Keratinocyte (primary cell): Measurements from ENCODE around the gene SMIM12. TPM values are rescaled to one million over a fixed set of nuclear protein-coding genes. Genes with fewer than 3 reads are reported as not detected.

Experiments
- DNase-seq: peaks from one replicate; pipeline ENCODE4 v3.0.0-alpha.2; 2011; ENCODE audit warnings: low read depth, missing footprints, low spot score
- FAIRE-seq: peaks from 2 replicates; lab custom pipeline; 2011; peaks lifted over from hg19 to GRCh38; lab: Jason Lieb, UNC
- H2AFZ ChIP-seq: 2 replicates; pipeline ENCODE4 v1.6.0; 2012; ENCODE audit warnings: low read length, control low read depth, inconsistent platforms; ENCODE audit not compliant: control insufficient read depth
- H3K27ac ChIP-seq: 2 replicates; pipeline ENCODE4 v1.5.1; 2011; ENCODE audit warnings: low read length; ENCODE audit not compliant: control insufficient read depth, insufficient read depth
- H3K27me3 ChIP-seq: 3 replicates; pipeline ENCODE4 v1.6.0; 2011; ENCODE audit warnings: low read length; ENCODE audit not compliant: control insufficient read depth, insufficient read depth; ENCODE audit errors: extremely low read depth
- H3K36me3 ChIP-seq, 2 experiments: 2 replicates in 1 of 2; 3 replicates in 1 of 2; pipeline ENCODE4 v1.5.1; 2011; ENCODE audit warnings: low read length in 2 of 2, mild to moderate bottlenecking in 1 of 2; ENCODE audit not compliant: control insufficient read depth in 2 of 2, insufficient read depth in 2 of 2; ENCODE audit errors: extremely low read depth in 1 of 2
- H3K4me1 ChIP-seq: 3 replicates; pipeline ENCODE4 v1.5.1; 2011; ENCODE audit warnings: low read length; ENCODE audit not compliant: control insufficient read depth, insufficient read depth; ENCODE audit errors: extremely low read depth
- H3K4me2 ChIP-seq: 3 replicates; pipeline ENCODE4 v1.6.0; 2011; ENCODE audit warnings: low read depth, low read length; ENCODE audit not compliant: control insufficient read depth, insufficient read depth; ENCODE audit errors: extremely low read depth
- H3K4me3 ChIP-seq, 3 experiments: fragments of 200-600 bp in 1 of 3; sonication (generic) in 1 of 3; 2 replicates in 2 of 3; 3 replicates in 1 of 3; pipeline ENCODE4 v1.5.1; 2011 to 2016; ENCODE audit warnings: low read length in 3 of 3, mild to moderate bottlenecking in 3 of 3, control low read depth in 2 of 3, inconsistent platforms in 1 of 3, low read depth in 1 of 3, mixed read lengths in 1 of 3, mixed run types in 1 of 3, moderate library complexity in 1 of 3; ENCODE audit not compliant: control insufficient read depth in 2 of 3, insufficient read depth in 2 of 3; ENCODE audit errors: extremely low read depth in 1 of 3
- H3K79me2 ChIP-seq: 2 replicates; pipeline ENCODE4 v1.6.0; 2012; ENCODE audit warnings: low read length; ENCODE audit not compliant: control insufficient read depth, insufficient read depth
- H3K9ac ChIP-seq: 3 replicates; pipeline ENCODE4 v1.6.0; 2011; ENCODE audit warnings: low read length; ENCODE audit not compliant: control insufficient read depth, insufficient read depth; ENCODE audit errors: extremely low read depth
- H3K9me1 ChIP-seq: 3 replicates; pipeline ENCODE4 v1.6.0; 2011; ENCODE audit warnings: low read length; ENCODE audit not compliant: control insufficient read depth, insufficient read depth; ENCODE audit errors: extremely low read depth
- H3K9me3 ChIP-seq: 2 replicates; pipeline ENCODE4 v1.5.1; 2012; ENCODE audit warnings: low read depth, low read length; ENCODE audit not compliant: control insufficient read depth
- H4K20me1 ChIP-seq: 3 replicates; pipeline ENCODE4 v1.6.0; 2011; ENCODE audit warnings: low read length; ENCODE audit not compliant: control insufficient read depth, insufficient read depth; ENCODE audit errors: extremely low read depth
- EZH2 ChIP-seq: IDR thresholded peaks from one replicate; pipeline ENCODE4 v1.6.1; 2012; ENCODE audit warnings: inconsistent platforms, mild to moderate bottlenecking, low read length, moderate library complexity
- dilution Hi-C: fragments of 300-500 bp; cut with MboI; formaldehyde crosslinking; loops from one replicate; pipeline ENCODE4 v1.7.0; 2020; ENCODE audit warnings: low sequenced_read_pairs; ENCODE audit not compliant: extremely low pct_ligation_motif_present
- polyA plus RNA-seq, 5 experiments: library from polyadenylated mRNA; depleted of rRNA in 3 of 5; stranded (reverse) in 3 of 5; stranded (forward) in 1 of 5; unstranded in 1 of 5; fragments of >200 nt; gene quantifications; 1 replicate in 1 of 5; 2 replicates in 3 of 5; 3 replicates in 1 of 5; pipeline versions ENCODE4 v1.2.1 to v1.2.3, GENCODE V29; 2011 to 2012; ENCODE audit warnings: missing spikeins in 2 of 5, low read depth in 1 of 5, low replicate concordance in 1 of 5
- TF ChIP-seq, protein P1 (sequence below), 3 experiments: IDR thresholded peaks in 1 of 3; conservative IDR thresholded peaks in 1 of 3; optimal IDR thresholded peaks in 1 of 3; 2 replicates in 2 of 3; 3 replicates in 1 of 3; pipeline versions ENCODE3 to v1.5.1; 2011; ENCODE audit warnings: low read length in 3 of 3, mild to moderate bottlenecking in 3 of 3, moderate library complexity in 2 of 3, control low read depth in 1 of 3, inconsistent platforms in 1 of 3; ENCODE audit not compliant: insufficient read depth in 2 of 3; ENCODE audit errors: extremely low read depth in 1 of 3

The SMIM12 gene
- polyA plus RNA-seq, 1 donor (not counting 4 experiments of a cell fraction or from before 2014, with no cell fraction given), result 51.5 TPM

DNA sequence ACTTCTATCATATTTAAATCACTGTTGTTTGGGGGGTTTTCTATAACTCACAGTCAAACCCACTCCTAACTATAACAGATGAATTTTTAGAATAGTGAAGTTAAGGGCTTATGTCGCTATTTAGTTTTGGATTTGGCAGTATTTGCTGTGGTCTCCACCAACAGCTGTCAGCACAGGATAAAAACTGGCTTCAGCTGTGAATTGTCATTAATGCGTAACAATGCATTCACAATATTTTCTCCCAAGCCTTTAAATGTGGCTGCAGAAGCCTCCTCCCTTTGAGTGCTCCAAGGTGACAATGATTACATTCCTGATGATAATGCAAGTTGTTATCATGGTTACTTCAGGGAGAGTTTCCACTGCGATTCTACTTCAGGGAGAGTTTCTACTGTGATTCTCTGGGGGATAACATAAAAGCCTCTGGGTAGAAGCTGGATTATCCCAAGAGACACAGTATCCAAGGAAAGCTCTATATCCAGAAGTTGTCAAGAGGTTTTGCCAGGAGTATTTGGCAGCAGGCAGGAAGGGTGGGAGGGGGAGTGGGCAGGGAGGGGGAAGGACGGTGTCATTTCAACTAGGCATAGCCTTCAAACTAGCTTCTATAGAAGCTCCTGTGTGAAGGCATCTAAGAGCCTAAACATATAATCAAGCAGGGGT, 14.9 kb upstream of the SMIM12 start:
- Histone ChIP-seq H3K27me3 (peaks cover 8% of the 10 kb centered on the region), H3K79me2 (no peaks in the 10 kb centered on the region)
- no peak for FAIRE-seq

DNA sequence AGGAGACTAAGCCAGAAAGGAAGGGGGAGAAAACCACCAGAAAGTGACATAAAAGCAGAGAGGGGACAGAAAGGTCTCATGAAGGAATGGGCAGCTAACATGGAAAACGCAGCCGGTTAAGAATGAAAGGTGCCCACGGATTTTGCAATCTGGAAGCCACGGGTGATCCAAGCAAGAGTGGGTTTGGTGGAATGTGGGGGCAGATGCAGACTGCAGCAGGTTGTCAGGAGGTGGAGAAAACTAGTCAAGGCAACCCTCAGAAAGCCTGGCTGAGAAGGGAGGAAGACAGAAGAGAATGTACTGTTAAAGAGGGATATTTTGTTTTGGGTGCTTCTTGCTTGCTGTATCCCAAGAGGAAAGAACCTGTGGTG, 12.6 kb upstream of the SMIM12 start:
- peaks cover 10% of the 10 kb centered on the region for H3K27me3 ChIP-seq
- no peak overlapping the region for H3K27ac ChIP-seq
- DNase-seq, result no peak
- no peaks in the 10 kb centered on the region for H3K79me2 ChIP-seq
- H4K20me1 ChIP-seq, result no peaks in the 10 kb centered on the region
- H3K4me1 ChIP-seq, result no peaks in the 10 kb centered on the region
- H3K4me2 ChIP-seq, result no peak overlapping the region
- dilution Hi-C loops, result no loop called here
- no peak overlapping the region for H3K4me3 ChIP-seq
- H3K9me3 ChIP-seq, result no peaks in the 10 kb centered on the region
- H3K9me1 ChIP-seq, result no peaks in the 10 kb centered on the region
- H2AFZ ChIP-seq, result no peak overlapping the region
- TF ChIP-seq, protein P1, sequence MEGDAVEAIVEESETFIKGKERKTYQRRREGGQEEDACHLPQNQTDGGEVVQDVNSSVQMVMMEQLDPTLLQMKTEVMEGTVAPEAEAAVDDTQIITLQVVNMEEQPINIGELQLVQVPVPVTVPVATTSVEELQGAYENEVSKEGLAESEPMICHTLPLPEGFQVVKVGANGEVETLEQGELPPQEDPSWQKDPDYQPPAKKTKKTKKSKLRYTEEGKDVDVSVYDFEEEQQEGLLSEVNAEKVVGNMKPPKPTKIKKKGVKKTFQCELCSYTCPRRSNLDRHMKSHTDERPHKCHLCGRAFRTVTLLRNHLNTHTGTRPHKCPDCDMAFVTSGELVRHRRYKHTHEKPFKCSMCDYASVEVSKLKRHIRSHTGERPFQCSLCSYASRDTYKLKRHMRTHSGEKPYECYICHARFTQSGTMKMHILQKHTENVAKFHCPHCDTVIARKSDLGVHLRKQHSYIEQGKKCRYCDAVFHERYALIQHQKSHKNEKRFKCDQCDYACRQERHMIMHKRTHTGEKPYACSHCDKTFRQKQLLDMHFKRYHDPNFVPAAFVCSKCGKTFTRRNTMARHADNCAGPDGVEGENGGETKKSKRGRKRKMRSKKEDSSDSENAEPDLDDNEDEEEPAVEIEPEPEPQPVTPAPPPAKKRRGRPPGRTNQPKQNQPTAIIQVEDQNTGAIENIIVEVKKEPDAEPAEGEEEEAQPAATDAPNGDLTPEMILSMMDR (optimal IDR thresholded peaks at IDR 0.05 in 1 of 3, IDR thresholded peaks at IDR 0.05 in 1 of 3, conservative IDR thresholded peaks at IDR 0.05 in 1 of 3; ENCODE audit: extremely low read depth in 1 of 3, insufficient read depth in 2 of 3, low read length in 3 of 3), result no peak
- no peak for TF ChIP-seq EZH2
- FAIRE-seq, result no peak
- no peaks in the 10 kb centered on the region for H3K36me3 ChIP-seq
- no peak overlapping the region for H3K9ac ChIP-seq

More for the DNA sequence above, 14.9 kb upstream of the SMIM12 start:
- Histone ChIP-seq H2AFZ (no peak overlapping the region), H3K36me3 (no peaks in the 10 kb centered on the region), H3K9me1 (no peaks in the 10 kb centered on the region), H3K9ac (no peak overlapping the region), H3K9me3 (no peaks in the 10 kb centered on the region), H3K4me3 (no peak overlapping the region), H4K20me1 (no peaks in the 10 kb centered on the region), H3K4me2 (no peak overlapping the region), H3K4me1 (no peaks in the 10 kb centered on the region), H3K27ac (no peak overlapping the region)
- TF ChIP-seq EZH2, result no peak
- TF ChIP-seq, protein P1 (optimal IDR thresholded peaks at IDR 0.05 in 1 of 3, IDR thresholded peaks at IDR 0.05 in 1 of 3, conservative IDR thresholded peaks at IDR 0.05 in 1 of 3; ENCODE audit: extremely low read depth in 1 of 3, insufficient read depth in 2 of 3, low read length in 3 of 3), result no peak
- no peak for DNase-seq
- dilution Hi-C loops, result no loop called here
